Measurements from ENCODE around the gene GNAI1.

Gene GNAI1

GRCh38 chr7:80134536-80135308, at the start of gene GNAI1:
TSS of gene GNAI1 (plus strand) at chr7:80134831. CDS start at chr7:80135161, 330 bp downstream.
- DNase-seq = no peak

GRCh38 chr7:80087051-80087770, 47.4 kb upstream of the GNAI1 start:
- no peak for DNase-seq

- DNase-seq = no peak
These were observed 46.9 kb upstream of the GNAI1 start for GRCh38 chr7:80087771-80088170.

GRCh38 chr7:80088705-80089104, 45.9 kb upstream of the GNAI1 start:
- no peak for DNase-seq

DNA sequence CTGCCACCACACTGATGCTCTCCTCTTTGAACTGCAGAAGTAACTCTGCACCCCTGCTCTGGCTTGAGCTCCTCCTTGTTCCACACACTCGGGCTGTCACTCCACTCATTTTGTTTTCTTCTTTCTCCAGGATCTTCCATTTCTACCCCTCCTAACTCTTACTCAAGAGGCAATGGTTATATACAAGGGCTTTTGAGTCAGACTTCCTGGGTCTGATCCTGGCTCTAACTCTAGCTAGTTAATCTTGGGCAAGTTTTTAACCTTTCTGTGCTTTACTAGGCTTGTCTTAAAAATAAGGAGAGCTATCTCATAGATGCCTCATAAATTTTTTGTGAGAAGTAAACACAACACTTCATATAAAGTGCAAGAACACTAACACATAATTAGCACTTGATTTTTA, 45.3 kb upstream of the GNAI1 start:
- DNase-seq = no peak

DNA sequence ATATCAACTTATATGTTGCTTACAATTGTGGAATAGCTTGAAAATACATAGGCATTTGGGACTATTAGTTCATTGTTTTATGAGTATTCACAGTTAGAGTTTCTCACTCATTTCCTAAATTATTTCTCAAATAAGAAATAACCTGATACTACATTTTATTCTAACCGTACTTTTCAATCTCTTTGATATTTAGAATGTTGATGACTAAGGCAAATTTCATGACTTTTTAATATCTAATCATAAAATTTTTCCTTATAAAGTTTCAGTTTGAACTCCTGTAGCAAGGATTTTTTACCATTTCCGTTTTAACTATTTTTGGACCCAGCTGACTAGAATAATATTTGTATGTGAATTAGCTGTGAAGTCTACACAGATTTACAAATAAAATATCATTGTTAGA, 41.3 kb upstream of the GNAI1 start:
- no peak for DNase-seq

- DNase-seq = no peak
These were observed 39.1 kb upstream of the GNAI1 start for GRCh38 chr7:80095545-80095944.

DNA sequence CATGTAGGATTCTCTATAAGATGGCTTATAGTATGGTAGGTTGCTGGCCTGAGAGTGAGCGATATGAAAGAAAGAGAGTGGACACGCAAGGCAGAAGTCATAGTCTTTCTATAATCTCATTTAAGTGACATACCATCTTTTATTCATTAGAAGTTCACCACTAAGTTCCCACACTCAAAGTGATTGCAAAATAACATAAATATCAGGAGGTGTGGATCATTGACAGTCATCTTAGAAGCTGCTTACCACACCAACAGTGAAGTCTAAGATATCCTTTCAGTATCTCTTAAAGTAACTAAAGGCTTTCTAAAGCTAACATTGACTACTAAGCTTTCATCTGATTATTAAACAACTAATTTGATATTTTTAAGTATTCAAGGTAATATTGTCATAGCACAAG, 36.9 kb upstream of the GNAI1 start:
- DNase-seq = no peak

DNA sequence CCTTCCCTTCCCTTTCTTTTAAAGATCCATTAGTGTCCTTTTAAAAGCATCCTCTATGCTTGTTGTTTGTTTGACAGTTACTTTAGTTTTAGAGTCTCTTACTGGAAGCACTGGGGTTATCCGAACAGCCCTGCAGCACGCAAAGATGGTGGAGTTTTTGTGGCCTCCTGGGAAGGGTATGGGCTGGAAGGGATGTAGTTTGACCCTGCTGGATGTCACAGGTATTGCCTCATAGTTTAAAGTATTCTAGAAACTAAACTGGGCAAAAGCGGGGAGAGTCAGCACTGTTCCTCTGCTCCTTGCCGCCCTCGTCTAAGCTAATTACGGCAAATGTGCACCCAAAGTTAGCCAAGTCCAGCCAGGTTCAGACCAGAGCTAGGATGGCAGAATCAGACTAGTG, 35.8 kb upstream of the GNAI1 start:
- DNase-seq = no peak

- no peak for DNase-seq
These were observed 34.4 kb upstream of the GNAI1 start for GRCh38 chr7:80100254-80100653.

GRCh38 chr7:80105701-80106408, 28.8 kb upstream of the GNAI1 start:
- no peak for DNase-seq

GRCh38 chr7:80106498-80107113, 28.0 kb upstream of the GNAI1 start:
- no peak for DNase-seq

DNA sequence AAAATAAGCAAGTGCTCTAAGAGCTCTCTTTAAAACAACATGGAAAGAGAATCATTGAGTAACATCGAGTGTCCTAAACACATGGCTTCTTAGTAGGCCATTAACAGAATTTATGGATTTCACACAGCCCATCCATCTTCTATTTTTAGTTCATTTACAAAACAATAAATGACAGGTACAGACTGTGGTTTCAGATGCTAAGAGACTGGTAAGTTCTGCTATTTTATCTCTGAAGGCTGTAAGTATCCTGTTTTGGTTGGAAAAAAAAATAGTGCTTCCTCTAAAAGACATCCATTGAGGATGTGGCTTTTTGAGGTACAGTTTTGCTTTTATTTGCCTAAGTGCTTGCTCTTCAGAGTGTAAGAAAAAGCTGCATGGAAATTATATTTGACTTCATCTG, 27.4 kb upstream of the GNAI1 start:
- no peak for DNase-seq

DNA sequence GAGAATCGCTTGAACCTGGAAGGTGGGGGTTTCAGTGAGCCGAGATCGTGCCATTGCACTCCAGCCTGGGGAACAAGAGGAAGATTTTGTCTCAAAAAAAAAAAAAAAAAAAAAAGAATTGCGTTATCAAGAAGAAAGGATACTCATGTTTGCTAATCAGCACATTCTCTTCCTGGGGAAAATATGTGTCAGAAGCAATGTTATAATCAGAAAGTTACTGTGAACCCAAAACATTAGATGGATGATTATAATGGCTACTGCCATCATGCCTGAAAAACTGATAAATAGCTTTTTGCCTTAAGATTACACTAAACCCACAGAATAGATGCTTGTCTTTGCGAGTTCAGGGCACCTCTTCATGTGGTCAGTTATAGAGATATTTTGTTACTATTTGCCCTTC, 24.3 kb upstream of the GNAI1 start:
- DNase-seq = no peak

DNA sequence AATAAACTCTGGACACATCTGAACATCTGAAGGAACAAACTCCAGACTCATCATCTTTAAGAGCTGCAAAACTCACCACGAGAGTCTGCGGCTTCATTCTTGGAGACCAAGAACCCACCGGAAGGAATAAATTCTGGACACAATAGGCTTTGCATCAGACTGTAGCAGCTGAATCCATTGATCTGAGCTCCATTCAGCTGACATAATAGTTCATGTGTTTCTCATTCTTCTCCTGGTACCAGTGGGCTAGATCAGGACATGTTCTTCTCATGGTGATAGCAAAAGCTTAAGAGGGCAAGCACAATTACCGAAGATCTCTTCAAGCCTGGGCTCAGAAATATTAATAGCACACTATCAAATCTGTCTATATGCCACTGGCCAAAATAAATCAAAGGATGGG, 20.5 kb upstream of the GNAI1 start:
- DNase-seq = no peak

- DNase-seq = no peak
These were observed 9.9 kb upstream of the GNAI1 start for GRCh38 chr7:80124526-80125264.

DNA sequence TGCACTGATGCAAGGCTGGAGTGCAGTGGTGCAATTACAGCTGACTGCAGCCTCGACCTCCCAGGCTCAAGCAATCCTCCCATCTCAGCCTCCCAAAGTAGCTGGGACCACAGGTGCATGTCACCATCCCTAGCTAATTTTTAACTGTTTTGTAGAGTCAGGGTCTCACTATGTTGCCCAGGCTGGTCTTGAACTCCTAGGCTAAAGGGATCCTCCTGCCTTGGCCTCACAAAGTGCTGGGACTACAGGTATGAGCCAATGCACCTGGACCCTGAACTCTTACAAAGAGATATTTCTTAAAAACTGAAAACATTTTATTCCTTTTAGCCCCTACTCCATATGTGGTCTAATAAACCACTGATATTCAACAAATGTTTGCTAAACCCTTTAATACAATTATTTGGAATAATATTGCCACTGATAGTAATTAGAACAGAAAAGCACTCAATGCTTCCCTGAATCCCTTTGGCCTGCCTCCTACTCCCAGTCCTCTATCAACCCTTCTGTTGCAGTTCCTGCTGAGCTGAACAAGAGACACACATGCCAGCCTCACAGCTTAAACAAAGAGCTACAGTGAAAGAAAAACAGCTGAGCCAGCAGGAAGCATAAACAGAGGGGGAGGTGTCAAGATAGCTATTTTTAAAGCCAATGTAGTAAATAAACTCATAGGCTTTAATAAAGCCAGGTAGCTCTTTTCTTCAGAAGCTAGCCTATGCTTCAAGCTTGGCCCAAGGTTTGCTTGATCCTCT, 7.0 kb upstream of the GNAI1 start:
- no peak for DNase-seq

DNA sequence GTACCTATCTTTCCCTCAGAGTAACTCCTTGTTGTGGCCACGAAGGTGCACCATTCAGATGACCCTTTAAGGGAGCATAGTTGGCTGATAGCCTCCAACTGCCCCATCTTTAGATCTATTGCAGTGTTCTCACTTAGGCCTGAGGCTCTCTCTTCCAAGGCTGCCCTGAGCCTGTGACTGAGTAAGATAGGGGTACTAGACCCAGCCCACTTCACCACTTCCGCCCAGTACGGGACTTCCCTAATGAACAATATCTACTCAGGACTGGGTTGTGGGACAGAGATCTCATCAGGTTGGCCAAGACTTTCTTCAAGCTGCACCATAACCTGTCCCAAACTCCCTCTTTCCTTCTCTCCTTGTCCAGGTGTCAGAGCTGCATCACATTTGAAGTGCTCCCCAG, 5.7 kb upstream of the GNAI1 start:
- no peak for DNase-seq

- no peak for DNase-seq
These were observed 4.8 kb upstream of the GNAI1 start for GRCh38 chr7:80129785-80130184.

- no peak for DNase-seq
These were observed 2.8 kb upstream of the GNAI1 start for GRCh38 chr7:80131675-80132435.

- no peak for DNase-seq
These were observed 2.0 kb upstream of the GNAI1 start for GRCh38 chr7:80132594-80132993.

Data from CD4-positive, alpha-beta T cell treated with Interleukin-12 subunit alpha and Interleukin-12 subunit beta, for 1 hour (primary cell).